Measurements from ENCODE around the gene UNC13C.

DNA sequence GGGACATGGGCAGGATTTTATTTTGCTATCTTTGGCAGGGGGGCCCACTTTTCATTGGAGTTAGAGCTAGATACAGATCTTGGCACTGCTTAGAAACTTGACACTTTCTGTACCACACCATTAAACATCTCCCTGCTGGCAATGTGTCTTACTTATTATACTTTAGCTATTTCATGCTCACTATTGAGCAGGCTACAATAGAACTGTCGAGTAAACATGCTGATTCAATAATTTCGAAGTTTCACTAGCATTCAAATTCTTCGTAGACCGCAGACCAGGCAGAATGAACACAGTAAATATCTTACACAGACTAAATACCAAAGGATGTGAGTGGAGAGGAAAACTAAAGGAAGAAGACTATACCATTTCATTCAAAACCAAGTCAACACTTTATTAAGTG, 180.8 kb downstream of the UNC13C start:
- TF ChIP-seq, protein P1, sequence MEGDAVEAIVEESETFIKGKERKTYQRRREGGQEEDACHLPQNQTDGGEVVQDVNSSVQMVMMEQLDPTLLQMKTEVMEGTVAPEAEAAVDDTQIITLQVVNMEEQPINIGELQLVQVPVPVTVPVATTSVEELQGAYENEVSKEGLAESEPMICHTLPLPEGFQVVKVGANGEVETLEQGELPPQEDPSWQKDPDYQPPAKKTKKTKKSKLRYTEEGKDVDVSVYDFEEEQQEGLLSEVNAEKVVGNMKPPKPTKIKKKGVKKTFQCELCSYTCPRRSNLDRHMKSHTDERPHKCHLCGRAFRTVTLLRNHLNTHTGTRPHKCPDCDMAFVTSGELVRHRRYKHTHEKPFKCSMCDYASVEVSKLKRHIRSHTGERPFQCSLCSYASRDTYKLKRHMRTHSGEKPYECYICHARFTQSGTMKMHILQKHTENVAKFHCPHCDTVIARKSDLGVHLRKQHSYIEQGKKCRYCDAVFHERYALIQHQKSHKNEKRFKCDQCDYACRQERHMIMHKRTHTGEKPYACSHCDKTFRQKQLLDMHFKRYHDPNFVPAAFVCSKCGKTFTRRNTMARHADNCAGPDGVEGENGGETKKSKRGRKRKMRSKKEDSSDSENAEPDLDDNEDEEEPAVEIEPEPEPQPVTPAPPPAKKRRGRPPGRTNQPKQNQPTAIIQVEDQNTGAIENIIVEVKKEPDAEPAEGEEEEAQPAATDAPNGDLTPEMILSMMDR (IDR thresholded peaks at IDR 0.05): no peak
- no peak for TF ChIP-seq POLR2A (IDR thresholded peaks at IDR 0.05)
- TF ChIP-seq POLR2AphosphoS5 (IDR thresholded peaks at IDR 0.05): no peak
- no peak for TF ChIP-seq EP300 (IDR thresholded peaks at IDR 0.05)
